RWPE2 (cell line): Measurements from ENCODE around the gene SOHLH2.
A peak's percentile ranks its signal among the peaks of the same experiment; 100 is the strongest.

Experiments used
- ATAC-seq: fragments of 200-7000 bp; cut with Tn5 transposase; 3 replicates; pipeline ENCODE4 v1.9.1; 2021; ENCODE audit warnings: low read depth
- DNase-seq: peaks from one replicate; pipeline ENCODE4 v3.0.0-alpha.2; 2020; ENCODE audit warnings: low spot score
- H3K27ac ChIP-seq: fragments of 450-650 bp; 2 replicates; pipeline ENCODE4 v1.5.1; 2017; ENCODE audit warnings: mild to moderate bottlenecking; ENCODE audit not compliant: poor library complexity, severe bottlenecking
- H3K27me3 ChIP-seq: fragments of 250-450 bp; sonication (Bioruptor Pico); 2 replicates; pipeline ENCODE4 v1.5.1; 2021; ENCODE audit warnings: mild to moderate bottlenecking, moderate library complexity; ENCODE audit not compliant: insufficient read depth, poor library complexity, severe bottlenecking
- H3K36me3 ChIP-seq: fragments of 250-450 bp; sonication (Bioruptor Pico); 2 replicates; pipeline ENCODE4 v1.5.1; 2020; ENCODE audit warnings: low read depth, mild to moderate bottlenecking, moderate library complexity
- H3K4me1 ChIP-seq: fragments of 250-450 bp; sonication (Bioruptor Pico); 2 replicates; pipeline ENCODE4 v1.5.1; 2021; ENCODE audit warnings: mild to moderate bottlenecking, moderate library complexity; ENCODE audit not compliant: insufficient read depth, poor library complexity, severe bottlenecking
- H3K4me3 ChIP-seq: fragments of 250-450 bp; sonication (Bioruptor Pico); 2 replicates; pipeline ENCODE4 v1.5.1; 2021; ENCODE audit warnings: mild to moderate bottlenecking, moderate library complexity; ENCODE audit not compliant: severe bottlenecking
- H3K9me3 ChIP-seq: fragments of 250-450 bp; sonication (Bioruptor Pico); 2 replicates; pipeline ENCODE4 v1.5.1; 2021; ENCODE audit warnings: mild to moderate bottlenecking, moderate library complexity; ENCODE audit not compliant: severe bottlenecking
- CTCF ChIP-seq: fragments of 450-650 bp; IDR thresholded peaks from one replicate; pipeline ENCODE4 v1.5.1; 2017; ENCODE audit warnings: mild to moderate bottlenecking, moderate library complexity; ENCODE audit not compliant: poor library complexity, severe bottlenecking

SOHLH2 gene

DNA sequence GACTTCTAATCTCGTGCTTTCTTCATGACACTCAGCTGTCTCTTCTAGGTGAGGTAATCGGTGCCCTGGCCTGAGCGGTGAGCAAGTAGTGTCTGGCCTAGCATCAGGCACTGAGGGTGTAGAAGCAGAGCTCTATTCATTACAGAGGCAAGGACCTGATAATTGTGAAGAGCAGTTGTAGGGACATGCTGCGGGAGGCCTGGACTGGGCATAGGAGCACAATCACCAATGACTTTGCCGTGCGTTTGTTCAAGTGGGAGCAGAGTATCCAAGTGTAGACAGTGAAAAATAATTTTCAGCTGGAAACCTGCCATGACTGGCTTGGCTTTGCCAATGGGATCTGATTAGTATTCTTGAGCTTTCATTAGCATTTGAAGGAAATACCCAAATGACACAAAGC lies 51.1 kb downstream of the SOHLH2 start:
- H3K9me3 ChIP-seq = no peaks in the 10 kb centered on the region
- TF ChIP-seq CTCF = no peak

GRCh38 chr13:36160297-36160696 lies 54.1 kb downstream of the SOHLH2 start:
- H3K9me3 ChIP-seq = no peaks in the 10 kb centered on the region
- H3K4me1 ChIP-seq = peaks cover 29% of the 10 kb centered on the region
- no peak overlapping the region for H3K27ac ChIP-seq
- no peak overlapping the region for H3K4me3 ChIP-seq
- no peak for DNase-seq
- no peaks in the 10 kb centered on the region for H3K27me3 ChIP-seq
- no peaks in the 10 kb centered on the region for H3K36me3 ChIP-seq
- no peak for TF ChIP-seq CTCF
- no peak for ATAC-seq

More for the DNA sequence above, 51.1 kb downstream of the SOHLH2 start:
- DNase-seq (no peak), ATAC-seq (no peak)
- Histone ChIP-seq H3K36me3 (no peaks in the 10 kb centered on the region), H3K27me3 (no peaks in the 10 kb centered on the region), H3K4me3 (no peak overlapping the region), H3K4me1 (peaks cover 25% of the 10 kb centered on the region), H3K27ac (peak overlapping the region; percentile 54)

GRCh38 chr13:36158611-36159010 lies 55.7 kb downstream of the SOHLH2 start:
- DNase-seq = no peak
- Histone ChIP-seq H3K27me3 (no peaks in the 10 kb centered on the region), H3K9me3 (no peaks in the 10 kb centered on the region), H3K4me3 (no peak overlapping the region), H3K27ac (no peak overlapping the region), H3K36me3 (no peaks in the 10 kb centered on the region), H3K4me1 (peaks cover 18% of the 10 kb centered on the region)
- peak; percentile 73 for ATAC-seq
- no peak for TF ChIP-seq CTCF

- Histone ChIP-seq H3K9me3 (no peaks in the 10 kb centered on the region), H3K4me3 (no peak overlapping the region), H3K27me3 (no peaks in the 10 kb centered on the region), H3K4me1 (peaks cover 12% of the 10 kb centered on the region), H3K27ac (no peak overlapping the region), H3K36me3 (no peaks in the 10 kb centered on the region)
- no peak for TF ChIP-seq CTCF
- ATAC-seq (no peak), DNase-seq (no peak)
Measured at GRCh38 chr13:36157480-36157879, 56.9 kb downstream of the SOHLH2 start.

DNA sequence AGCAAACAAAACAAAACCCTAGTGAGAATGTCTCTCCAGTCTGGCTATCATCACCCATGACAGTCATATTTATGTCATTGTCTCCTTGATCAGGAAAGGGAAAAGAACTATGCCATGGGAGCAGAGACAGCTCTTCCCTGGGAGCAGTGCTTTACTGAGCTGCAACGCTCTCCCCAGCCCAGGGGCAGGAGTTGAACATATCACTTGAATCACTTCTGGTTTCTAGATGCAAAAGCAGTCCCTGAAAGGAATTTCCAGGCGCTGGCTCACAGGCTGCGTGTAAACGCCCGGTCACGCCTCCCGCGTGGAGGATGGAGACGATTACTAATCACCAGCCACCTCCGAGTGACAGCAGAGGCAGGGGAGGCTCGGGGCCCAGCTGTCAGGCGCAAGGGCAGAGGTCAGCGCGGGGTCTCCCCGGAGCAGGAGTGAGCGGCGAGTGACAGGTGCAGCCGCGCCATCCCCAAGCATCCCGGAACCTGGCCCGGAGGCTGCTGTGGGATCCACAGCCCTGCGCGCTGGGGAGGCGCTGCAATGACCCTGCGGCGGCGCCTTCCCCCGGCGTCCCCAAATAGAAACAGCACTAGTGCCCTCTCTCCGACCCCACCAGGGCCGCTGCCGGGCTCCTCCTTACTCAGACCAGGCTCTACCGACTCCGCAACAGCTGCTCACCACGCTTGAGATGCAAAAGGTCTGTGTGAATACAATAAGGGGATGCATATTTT lies 59.6 kb downstream of the SOHLH2 start:
- H3K36me3 ChIP-seq = no peaks in the 10 kb centered on the region
- H3K4me1 ChIP-seq = peaks cover 12% of the 10 kb centered on the region
- no peak overlapping the region for H3K4me3 ChIP-seq
- no peak for ATAC-seq
- no peak overlapping the region for H3K27ac ChIP-seq
- H3K27me3 ChIP-seq = no peaks in the 10 kb centered on the region
- TF ChIP-seq CTCF = no peak
- H3K9me3 ChIP-seq = no peaks in the 10 kb centered on the region
- no peak for DNase-seq
